HG02588 (cell line): ENCODE measurements around the gene TLR10.

ENCODE experiments used
- ATAC-seq: cut with Tn5 transposase; IDR thresholded peaks from one replicate; pipeline ENCODE4 v1.9.1; 2021; ENCODE audit warnings: mild to moderate bottlenecking, moderate library complexity; ENCODE audit not compliant: unreplicated experiment

Gene TLR10

DNA sequence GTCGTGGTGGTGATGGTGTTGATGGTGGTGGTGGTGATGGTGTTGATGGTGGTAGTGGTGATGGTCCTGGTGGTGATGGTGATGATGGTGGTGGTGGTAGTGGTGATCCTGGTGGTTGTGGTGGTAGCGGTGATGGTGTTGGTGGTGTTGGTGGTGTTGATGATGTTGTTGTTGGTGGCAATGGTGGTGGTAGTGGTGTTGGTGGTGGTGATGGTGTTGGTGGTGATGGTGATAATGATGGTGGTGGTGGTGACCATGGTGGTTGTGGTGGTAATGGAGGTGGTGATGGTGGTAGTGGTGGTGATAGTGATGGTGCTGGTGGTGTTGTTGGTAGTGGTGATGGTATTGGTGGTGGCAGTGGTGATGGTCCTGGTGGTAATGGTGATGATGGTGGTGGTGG is 49.1 kb downstream of the TLR10 start:
- no peak for ATAC-seq

DNA sequence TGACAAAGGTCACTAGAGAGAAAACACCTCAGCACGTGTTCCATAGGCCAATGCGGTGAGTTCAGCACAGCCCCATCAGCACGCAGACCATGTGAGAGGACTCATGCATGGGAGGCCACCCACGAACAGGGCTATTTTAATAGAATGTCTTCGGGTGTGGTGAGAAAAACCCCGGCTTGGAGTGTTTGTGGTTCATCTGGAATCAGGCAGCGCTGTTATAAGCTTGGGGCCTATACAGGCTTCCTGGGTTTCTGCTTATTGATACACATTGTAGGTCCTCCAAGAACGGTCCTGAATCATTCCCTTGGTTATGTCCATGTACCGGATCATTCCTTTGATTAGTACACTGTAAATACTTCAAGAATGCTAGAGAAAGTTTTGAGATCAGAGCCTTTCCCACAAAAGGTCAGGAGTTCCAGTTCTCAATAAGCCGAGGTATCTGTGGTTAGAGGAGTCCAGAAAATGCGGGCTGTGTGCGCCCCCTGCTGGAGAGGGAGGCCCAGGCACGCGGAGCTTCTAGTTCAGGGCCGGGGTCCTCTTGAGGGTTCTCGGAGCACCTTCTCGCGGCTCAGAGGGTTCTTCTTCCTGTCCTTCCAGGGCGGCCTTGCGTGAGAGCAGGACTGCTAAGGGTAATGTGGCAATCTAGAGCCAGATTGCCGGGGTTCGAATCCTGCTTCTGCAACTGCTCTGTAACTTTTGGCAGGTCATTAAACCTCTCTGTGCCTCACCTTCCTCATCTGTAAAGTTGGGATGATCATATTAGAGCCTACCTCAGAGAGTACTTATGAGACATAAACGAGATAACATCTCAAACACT is 51.8 kb downstream of the TLR10 start:
- ATAC-seq, result peak; percentile 89

DNA sequence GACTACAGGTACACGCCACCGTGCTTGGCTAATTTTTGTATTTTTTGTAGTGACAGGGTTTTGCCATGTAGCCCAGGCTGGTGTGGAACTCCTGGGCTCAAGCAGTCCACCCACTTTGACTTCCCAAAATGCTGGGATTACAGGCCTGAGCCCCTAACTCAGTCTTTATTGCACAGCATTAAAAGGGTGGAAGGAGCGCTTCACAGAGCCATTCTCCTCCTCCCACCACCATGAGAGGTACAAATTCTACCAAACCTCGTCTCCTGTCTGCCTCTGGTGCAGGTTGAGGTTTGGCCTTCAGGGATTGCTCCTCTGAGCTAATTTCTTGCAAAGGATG is 52.3 kb downstream of the TLR10 start:
- ATAC-seq, result no peak

DNA sequence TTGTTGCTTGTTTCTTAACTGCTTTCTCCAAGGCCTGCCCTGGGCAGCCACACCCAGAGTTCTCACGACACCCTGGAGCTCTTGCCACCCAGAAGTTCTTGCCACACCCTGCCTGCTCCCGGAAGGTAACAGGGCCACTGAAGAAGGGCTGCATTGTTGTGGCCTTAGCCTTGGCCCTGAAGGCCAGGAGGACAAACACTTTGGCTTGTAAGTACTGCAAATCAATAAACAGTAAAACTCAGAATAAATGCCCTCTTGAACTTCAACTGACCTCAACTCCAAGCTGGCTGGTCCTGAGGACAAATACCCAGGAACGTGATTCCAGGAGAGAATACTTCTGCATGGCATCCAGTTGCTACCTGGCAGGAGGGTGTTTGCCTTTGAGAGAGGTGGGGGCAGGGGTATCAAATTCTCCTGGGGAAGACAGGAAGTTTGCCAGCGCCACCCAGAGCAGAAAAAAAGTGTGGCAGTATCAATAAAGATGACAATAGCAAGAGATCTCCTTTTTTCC is 54.1 kb downstream of the TLR10 start:
- no peak for ATAC-seq

DNA sequence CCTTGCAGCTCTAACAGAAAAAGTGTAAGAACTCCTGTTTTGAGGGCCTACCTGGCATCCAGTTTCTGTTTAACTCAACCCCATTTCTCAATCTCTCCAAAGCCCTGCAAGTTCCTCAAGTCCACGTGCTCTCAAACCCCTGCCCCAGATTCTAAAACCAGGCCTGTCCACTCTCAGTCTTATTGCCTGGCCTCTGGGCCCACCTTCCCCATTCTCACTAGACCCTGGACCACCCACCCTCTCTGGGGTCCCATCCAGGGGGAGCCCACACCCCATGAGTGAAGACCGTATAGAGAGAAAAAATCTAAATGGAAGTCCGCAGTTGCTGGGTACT is 58.3 kb downstream of the TLR10 start:
- ATAC-seq, result no peak

DNA sequence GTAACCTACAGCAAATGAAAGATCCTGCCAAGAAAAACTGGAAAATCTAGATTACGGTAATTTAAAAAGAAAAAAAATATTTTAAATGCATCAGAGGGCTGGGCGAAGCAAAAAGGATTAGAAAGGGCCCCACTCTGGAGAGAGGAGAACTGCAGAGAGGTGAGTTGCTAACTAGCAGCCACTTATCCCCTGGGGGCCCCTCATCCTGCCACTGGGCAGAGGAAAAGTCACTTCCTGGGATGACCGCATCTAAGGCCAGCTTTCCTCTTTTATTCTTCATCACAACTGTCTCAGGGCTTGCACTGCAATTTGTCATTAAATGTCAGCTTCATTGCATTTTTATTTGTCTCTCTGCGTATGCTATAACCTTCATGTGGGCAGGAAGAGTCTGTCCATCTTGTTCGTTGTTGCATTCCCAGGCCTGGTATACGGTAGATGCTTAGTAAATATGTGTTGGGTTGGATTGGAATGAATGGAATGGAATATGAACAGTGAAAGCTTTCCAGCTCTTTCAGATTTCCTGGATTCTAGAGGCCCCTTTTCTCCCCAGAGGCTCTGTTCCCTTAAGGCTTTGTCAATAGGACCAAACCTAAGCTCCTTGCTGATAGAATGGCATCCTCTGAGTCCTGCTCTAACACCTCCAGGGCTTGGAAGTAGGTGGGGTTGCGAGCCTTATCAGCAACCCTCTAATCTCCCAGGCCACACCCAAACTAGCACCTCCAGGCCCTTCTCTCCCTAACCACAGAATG is 58.9 kb downstream of the TLR10 start:
- no peak for ATAC-seq

- no peak for ATAC-seq
Measured at GRCh38 chr4:38723114-38723513, 59.7 kb downstream of the TLR10 start.
